GM12891 (cell line): ENCODE data around the gene SLFN13.

ENCODE experiments used
- POLR2A ChIP-seq: IDR thresholded peaks from 2 replicates; pipeline ENCODE4 v1.6.1; 2011; ENCODE audit warnings: low read depth, low read length, control low read depth
- POLR2AphosphoS5 ChIP-seq: IDR thresholded peaks from 2 replicates; pipeline ENCODE4 v1.6.1; 2011; ENCODE audit warnings: low read depth, low read length, control low read depth

DNA sequence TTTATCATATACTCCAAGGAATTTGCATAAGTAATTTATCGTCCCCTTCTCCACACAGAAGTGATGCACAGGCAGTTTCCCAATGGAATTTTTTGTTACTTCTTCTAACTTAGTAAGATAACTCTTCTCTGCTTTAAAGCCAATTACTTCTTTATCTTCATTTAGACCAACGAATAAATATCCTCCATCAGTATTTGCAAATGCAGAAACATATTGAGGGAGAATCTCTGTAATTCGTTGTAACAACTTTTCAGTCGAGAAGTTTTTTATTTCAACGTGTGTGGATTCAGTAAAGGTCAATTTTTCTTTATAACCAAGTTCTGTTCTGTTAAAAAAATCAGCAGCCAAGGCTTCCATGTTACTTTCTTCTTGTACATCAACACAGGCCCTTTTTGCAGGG, 30.7 kb upstream of the SLFN13 start:
- TF ChIP-seq POLR2AphosphoS5 = no peak
- no peak for TF ChIP-seq POLR2A
